HG03060 (cell line): ENCODE measurements around the gene ZNF385B.

Experiments
- ATAC-seq: cut with Tn5 transposase; IDR thresholded peaks from one replicate; pipeline ENCODE4 v1.9.1; 2021; ENCODE audit warnings: low read depth, moderate number of reproducible peaks; ENCODE audit not compliant: unreplicated experiment

The ZNF385B gene

DNA sequence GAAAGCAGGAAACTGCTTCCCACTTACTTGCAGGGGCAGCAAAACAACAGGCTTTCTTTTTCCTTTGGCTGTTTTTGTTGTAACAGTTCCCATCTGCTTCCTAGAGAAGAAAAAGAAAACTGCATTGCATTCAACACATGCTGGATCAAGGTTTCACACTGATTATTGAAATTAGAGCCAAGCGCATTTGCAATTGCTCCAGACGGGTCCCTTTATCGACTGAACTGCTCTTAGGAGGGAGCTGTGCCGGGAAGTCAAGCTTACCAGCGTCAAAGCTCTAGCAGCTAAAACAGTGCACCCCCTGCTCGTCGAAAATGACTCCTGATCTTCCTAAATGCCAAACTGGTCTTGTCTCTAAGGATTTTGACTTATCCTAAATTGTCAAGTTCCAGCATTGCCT lies 432.8 kb downstream of the ZNF385B start:
- ATAC-seq, result no peak

DNA sequence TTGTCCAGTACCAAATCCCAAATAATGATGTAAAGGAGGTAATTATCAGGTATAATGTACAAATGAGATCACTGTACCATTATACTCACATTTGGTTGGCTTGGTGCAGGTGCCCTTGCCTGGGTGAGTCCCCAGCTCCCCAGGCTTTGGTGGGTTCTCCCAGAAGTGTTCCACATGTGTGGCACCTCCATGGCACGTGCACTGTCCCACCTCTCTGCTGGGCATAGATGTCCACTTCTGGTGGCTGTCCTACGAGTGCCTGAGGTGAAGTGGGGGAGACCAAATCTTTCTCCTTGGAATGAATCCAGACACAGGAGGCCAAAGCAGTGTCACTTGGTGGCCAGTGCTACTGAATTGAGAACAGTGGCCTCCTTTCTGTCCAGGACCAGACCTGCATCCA lies 434.3 kb downstream of the ZNF385B start:
- ATAC-seq, result no peak

DNA sequence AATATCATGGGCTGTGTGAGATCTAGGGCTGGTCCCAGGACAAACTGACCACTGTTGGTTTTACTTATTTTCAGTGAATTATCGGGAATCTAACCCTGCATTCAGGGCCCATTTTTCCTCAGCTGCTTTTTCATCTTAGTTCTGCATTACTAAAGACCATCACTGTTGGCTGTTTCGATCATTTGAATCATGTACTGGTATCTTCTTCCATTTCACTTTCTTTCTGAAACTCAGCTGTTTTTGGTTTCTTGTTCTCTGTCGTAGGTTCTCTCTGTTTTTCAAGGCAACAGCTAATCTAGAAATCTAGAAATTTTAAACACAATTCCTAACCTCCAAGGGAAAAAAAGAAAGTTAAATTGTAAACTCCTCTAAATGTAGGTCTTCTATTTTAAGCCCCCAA lies 436.8 kb downstream of the ZNF385B start:
- ATAC-seq, result no peak

DNA sequence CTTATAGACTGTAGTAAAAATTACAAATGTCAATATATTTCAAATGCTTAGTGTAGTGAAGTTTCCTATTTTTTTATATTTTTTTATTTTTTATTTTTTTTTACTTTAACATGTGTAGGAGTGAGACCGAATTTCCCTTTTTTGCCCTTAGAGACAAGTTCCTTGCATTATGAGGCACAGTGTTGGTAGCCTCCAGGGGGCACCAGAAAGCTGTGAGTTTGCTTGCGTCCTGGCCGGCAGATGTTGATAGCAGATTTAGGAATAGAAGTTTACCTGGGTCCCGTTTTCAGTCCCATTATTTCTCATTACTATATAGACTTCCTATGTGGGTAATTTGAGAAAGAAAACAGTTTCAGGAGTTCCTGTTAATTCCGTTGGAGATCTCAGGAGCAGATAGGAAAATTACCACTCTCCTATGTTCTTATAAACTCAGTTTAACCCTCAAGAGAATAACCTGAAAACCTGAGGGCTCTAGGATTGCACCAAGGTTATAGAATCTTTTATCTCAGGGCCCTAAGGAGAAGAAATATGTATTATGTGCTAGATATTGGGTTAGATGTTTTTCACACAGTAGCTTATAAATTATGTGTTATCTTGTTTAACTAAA lies 439.3 kb downstream of the ZNF385B start:
- peak; percentile 76 for ATAC-seq

DNA sequence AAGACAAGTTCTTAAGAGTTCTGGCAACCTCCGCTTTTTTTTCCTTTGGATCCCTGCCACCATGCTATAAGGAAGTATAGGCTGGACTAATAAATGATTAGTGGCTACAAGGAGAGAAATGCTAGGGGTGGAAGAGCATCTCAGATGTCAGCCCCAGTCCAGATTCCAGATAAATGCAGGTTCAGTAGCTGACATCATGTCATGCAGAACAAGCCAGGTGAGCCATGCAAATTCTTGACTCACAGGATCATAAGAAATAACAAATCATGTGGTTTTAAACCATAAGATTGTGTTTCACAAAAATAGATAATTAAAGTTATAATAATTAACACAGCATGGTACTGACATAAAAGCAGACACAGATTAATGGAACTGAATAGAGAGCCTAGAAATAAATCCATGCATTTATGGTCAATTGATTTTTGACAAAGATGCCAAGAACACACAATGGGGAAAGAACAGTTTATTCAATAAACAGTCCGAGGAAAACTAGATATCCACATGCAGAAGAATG lies 443.9 kb downstream of the ZNF385B start:
- ATAC-seq, result no peak

DNA sequence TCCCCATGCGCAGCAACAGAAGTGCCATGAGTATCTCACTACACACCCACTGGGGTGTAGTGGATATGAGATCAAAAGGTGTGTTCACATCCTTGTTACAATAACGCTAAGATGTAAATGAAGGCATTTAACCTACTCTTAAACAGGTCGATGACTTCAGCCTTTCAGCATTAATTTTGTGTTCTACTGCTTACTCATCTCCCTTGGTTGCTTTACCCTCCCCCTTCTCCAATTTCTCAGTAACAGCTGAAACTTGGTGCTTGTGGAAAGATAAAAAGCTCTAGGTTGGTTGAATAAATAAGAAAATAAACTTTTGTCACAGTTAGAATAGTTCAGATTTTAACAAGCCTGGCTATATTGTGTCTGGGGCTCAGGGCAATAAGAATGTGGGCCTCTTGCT lies 449.3 kb downstream of the ZNF385B start:
- no peak for ATAC-seq

DNA sequence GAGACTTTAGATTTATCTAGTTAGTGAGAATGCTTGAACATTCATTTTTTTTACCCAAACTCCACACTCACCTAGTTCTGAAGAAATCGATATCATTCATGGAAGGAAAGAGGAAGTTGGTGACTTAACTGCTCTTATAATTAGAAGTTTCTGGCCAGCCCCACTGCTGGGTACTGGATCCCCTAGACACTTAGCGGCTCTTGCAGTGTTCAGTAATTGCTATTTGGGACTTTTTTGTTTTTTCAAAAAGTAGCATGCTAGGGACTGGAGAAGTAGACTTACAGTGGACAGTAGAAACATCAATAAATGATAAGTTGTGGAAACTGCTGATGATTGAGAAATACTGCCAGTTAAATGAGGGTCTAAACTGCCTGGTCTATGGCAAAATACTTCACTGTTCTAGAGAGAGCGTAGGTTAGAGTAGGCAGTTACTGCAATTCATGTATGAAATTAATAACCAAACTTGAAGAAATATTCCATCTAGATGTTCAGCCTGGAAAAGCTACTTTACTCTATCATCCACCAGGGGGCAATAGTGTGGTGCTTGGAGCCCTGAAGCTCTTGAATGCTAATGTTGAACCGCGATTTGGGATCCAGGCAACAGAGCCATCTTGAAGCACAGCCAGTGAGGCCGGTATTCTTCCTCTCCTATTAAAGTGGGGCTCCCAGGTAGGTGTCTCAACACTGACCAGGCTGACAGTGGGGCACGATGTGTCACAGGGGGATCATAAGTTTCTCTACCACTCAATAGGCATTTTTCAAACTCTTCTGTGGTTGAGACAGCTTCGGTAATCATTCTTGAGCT lies 450.7 kb downstream of the ZNF385B start:
- ATAC-seq, result no peak

DNA sequence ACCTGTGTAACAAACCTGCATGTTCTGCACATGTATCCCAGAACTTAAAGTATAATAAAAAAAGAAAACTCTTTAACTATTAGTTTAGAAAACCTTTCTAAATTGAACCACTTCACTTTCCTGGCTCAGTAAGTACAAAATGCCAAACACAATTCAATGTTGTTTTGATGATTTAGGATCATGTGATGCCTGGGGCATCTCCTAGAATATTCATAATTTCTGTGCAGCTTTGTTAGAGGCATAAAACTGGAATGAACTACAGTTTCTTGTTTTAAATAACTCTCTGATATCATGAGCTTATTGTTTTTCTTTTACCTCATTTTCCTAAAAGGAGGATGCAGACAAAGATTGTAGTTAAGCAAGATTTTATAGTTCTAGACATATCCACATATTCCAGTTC lies 457.8 kb downstream of the ZNF385B start:
- ATAC-seq, result no peak

DNA sequence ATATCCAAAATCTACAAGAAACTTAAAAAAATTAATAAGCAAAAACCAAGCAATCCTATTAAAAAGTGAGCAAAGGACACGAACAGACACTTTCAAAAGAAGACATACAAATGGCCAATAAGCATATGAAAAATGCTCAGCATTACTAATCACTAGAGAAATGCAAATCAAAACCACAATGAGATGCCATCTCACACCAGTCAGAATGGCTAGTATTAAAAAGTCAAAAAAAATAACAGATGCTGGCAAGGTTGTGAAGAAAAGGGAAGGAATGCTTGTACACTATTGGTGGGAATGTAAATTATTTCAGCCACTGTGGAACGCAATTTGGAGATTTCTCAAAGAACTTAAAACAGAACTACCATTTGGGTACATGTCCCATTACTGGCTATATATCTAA lies 467.9 kb downstream of the ZNF385B start:
- no peak for ATAC-seq
